Neuronal stem cell (in vitro differentiated cells): Measurements from ENCODE around the gene KCNJ11.

ENCODE experiments used
- DNase-seq: peaks from one replicate; pipeline ENCODE4 v3.0.0-alpha.2; 2013; ENCODE audit warnings: low spot score
- H2AFZ ChIP-seq: one replicate; pipeline ENCODE4 v1.6.1; 2013; ENCODE audit warnings: mild to moderate bottlenecking, low read length, inconsistent platforms
- H2AK5ac ChIP-seq: 2 replicates; pipeline ENCODE4 v1.6.1; 2013; ENCODE audit warnings: low read depth, mild to moderate bottlenecking, inconsistent platforms, low read length, moderate library complexity, mixed read lengths
- H2BK120ac ChIP-seq: 2 replicates; pipeline ENCODE4 v1.6.1; 2013; ENCODE audit warnings: low read depth, mild to moderate bottlenecking, inconsistent platforms, low read length, moderate library complexity, mixed read lengths
- H2BK12ac ChIP-seq: one replicate; pipeline ENCODE4 v1.6.1; 2013; ENCODE audit warnings: low read length, inconsistent platforms
- H2BK15ac ChIP-seq: 2 replicates; pipeline ENCODE4 v1.6.1; 2013; ENCODE audit warnings: mild to moderate bottlenecking, low read length, inconsistent platforms, mixed read lengths
- H2BK5ac ChIP-seq: one replicate; pipeline ENCODE4 v1.6.1; 2013; ENCODE audit warnings: inconsistent platforms, mild to moderate bottlenecking, low read length, moderate library complexity
- H3K14ac ChIP-seq: one replicate; pipeline ENCODE4 v1.6.1; 2013; ENCODE audit warnings: low read length, inconsistent platforms
- H3K18ac ChIP-seq: 2 replicates; pipeline ENCODE4 v1.6.1; 2013; ENCODE audit warnings: low read length, inconsistent platforms
- H3K23ac ChIP-seq: 2 replicates; pipeline ENCODE4 v1.6.1; 2013; ENCODE audit warnings: low read depth, mild to moderate bottlenecking, mixed read lengths, low read length, inconsistent platforms; ENCODE audit not compliant: poor library complexity
- H3K27ac ChIP-seq: replicated peaks from 3 replicates; pipeline ENCODE4 v1.5.1; 2013; ENCODE audit warnings: low read length, inconsistent platforms
- H3K27me3 ChIP-seq, 3 experiments: 2 replicates each; pipeline ENCODE4 v1.6.1; 2013; ENCODE audit warnings: low read length in 3 of 3, mild to moderate bottlenecking in 2 of 3, inconsistent platforms in 1 of 3, low read depth in 1 of 3, mixed read lengths in 1 of 3, moderate library complexity in 1 of 3; ENCODE audit not compliant: control insufficient read depth in 3 of 3, insufficient read depth in 3 of 3
- H3K36me3 ChIP-seq, 2 donors: replicated peaks in 1 of 2; 2 replicates each; pipeline ENCODE4 v1.6.1; 2013; ENCODE audit warnings: low read length in 2 of 2; ENCODE audit not compliant: control insufficient read depth in 2 of 2, insufficient read depth in 2 of 2
- H3K4ac ChIP-seq: 2 replicates; pipeline ENCODE4 v1.6.1; 2013; ENCODE audit warnings: inconsistent platforms, mild to moderate bottlenecking, low read length, moderate library complexity
- H3K4me1 ChIP-seq, 2 donors: 1 replicate in 1 of 2; 2 replicates in 1 of 2; pipeline ENCODE4 v1.6.1; 2013; ENCODE audit warnings: low read length in 2 of 2, low read depth in 1 of 2; ENCODE audit not compliant: control insufficient read depth in 2 of 2, insufficient read depth in 1 of 2
- H3K4me2 ChIP-seq: one replicate; pipeline ENCODE4 v1.6.1; 2013; ENCODE audit warnings: mild to moderate bottlenecking, low read length, inconsistent platforms; ENCODE audit not compliant: insufficient read depth, poor library complexity, severe bottlenecking
- H3K4me3 ChIP-seq, 2 donors: 2 replicates each; pipeline ENCODE4 v1.5.1; 2013; ENCODE audit warnings: low read length in 2 of 2, mild to moderate bottlenecking in 2 of 2, inconsistent platforms in 1 of 2, moderate library complexity in 1 of 2
- H3K79me1 ChIP-seq: one replicate; pipeline ENCODE4 v1.6.1; 2013; ENCODE audit warnings: low read depth, mild to moderate bottlenecking, inconsistent platforms, low read length, moderate library complexity
- H3K9ac ChIP-seq: one replicate; pipeline ENCODE4 v1.6.1; 2013; ENCODE audit warnings: mild to moderate bottlenecking, low read depth, low read length, inconsistent platforms; ENCODE audit not compliant: poor library complexity
- H3K9me3 ChIP-seq, 2 donors: replicated peaks in 1 of 2; 2 replicates each; pipeline versions ENCODE3 to v1.6.1; 2013; ENCODE audit warnings: low read length in 2 of 2, mild to moderate bottlenecking in 2 of 2, inconsistent platforms in 1 of 2, low read depth in 1 of 2, mixed read lengths in 1 of 2, moderate library complexity in 1 of 2; ENCODE audit not compliant: control insufficient read depth in 2 of 2, insufficient read depth in 1 of 2
- H4K8ac ChIP-seq: one replicate; pipeline ENCODE4 v1.6.1; 2013; ENCODE audit warnings: low read depth, mild to moderate bottlenecking, inconsistent platforms, low read length, moderate library complexity
- H4K91ac ChIP-seq: one replicate; pipeline ENCODE4 v1.6.1; 2013; ENCODE audit warnings: low read length, low read depth, mild to moderate bottlenecking, inconsistent platforms; ENCODE audit not compliant: poor library complexity
- WGBS, 2 donors: extraction: QIAGEN DNeasy Blood & Tissue Kit; methylation state at CpG; one replicate each; pipeline ENCODE4 v1.1.7; 2013; ENCODE audit warnings: missing lambda C conversion rate in 2 of 2, mixed read lengths in 1 of 2; ENCODE audit not compliant: insufficient read length in 2 of 2, insufficient replicate concordance in 1 of 2; ENCODE audit errors: extremely low coverage in 2 of 2; 5-methylcytosine and 5-hydroxymethylcytosine counted together

Gene KCNJ11

DNA sequence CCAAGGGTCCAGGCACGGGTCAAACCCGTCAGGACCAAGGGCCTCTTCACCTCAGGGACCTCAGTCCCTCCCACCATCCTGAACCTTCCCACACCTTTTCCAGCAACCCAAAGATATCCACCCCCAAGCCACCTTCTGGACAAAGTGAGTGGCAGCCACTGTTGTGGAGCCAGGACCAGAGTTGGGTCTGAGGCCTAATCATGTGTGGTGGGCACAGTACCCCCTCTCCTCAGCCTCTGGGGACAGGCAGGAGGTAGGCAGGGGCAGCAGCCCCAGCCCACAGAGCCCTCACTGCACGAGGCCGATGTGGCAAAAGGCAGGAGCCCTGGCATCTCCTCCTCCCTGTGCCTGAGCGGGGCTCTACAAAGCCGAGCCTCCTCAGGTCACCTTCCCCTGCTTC, 2.5 kb downstream of the KCNJ11 start:
- no CpG with 5 or more reads among the region's 6 CpGs for WGBS, 2 donors
- peaks cover 0 to 4% of the 10 kb centered on the region in 2 donors for H3K36me3 ChIP-seq

DNA sequence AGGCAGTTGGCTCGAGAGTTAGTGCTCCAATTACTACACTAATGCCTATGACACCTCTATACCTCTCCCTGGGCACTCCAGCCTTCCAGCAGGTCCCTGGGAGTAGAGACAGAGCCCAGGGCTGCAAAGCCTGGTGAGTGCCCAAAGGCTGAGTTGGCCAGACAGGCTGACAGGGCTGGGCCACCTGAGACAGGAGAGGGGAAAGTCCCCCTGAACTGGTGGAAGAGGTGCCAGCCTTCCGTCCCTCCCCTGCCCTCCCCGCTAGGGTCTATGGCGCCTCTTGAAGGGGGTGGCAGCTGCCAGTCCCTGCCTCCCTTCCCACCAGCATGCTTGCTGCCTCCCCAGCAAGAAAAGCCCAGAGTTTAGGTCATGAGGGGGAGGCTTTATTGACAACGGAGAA, 3.0 kb downstream of the KCNJ11 start:
- Histone ChIP-seq H3K36me3 (peaks cover 0 to 6% of the 10 kb centered on the region in 2 donors), H2AK5ac (no peak overlapping the region), H2AFZ (no peak overlapping the region), H3K27me3 (peaks cover 0 to 21% (median 3%) of the 10 kb centered on the region in 3 experiments), H3K4me3 (no peak overlapping the region), H3K9ac (peak overlapping the region; percentile 14), H2BK5ac (no peak overlapping the region), H3K23ac (peak overlapping the region; percentile 1), H3K79me1 (no peaks in the 10 kb centered on the region), H4K91ac (no peak overlapping the region), H3K4me2 (no peak overlapping the region), H3K14ac (no peak overlapping the region), H3K9me3 (peaks cover 5 to 8% of the 10 kb centered on the region in 2 donors), H3K18ac (no peak overlapping the region), H3K4ac (no peak overlapping the region), H4K8ac (no peak overlapping the region), H3K27ac (no peak overlapping the region), H2BK12ac (no peak overlapping the region), H2BK15ac (no peak overlapping the region), H3K4me1 (peaks cover 2 to 5% of the 10 kb centered on the region in 2 donors), H2BK120ac (no peak overlapping the region)
- WGBS, 2 donors, result no CpG with 5 or more reads among the region's 5 CpGs
- DNase-seq, result no peak

More for the DNA sequence above, 2.5 kb downstream of the KCNJ11 start:
- H2BK12ac ChIP-seq, result no peak overlapping the region
- H3K14ac ChIP-seq, result no peak overlapping the region
- no peak overlapping the region for H3K4ac ChIP-seq
- H3K18ac ChIP-seq, result no peak overlapping the region
- H3K4me1 ChIP-seq, result peaks cover 2 to 5% of the 10 kb centered on the region in 2 donors
- H2BK5ac ChIP-seq, result no peak overlapping the region
- H3K79me1 ChIP-seq, result no peaks in the 10 kb centered on the region
- H2AFZ ChIP-seq, result peak overlapping the region; percentile 43
- no peak overlapping the region for H3K27ac ChIP-seq
- no peak overlapping the region for H3K4me3 ChIP-seq
- peak overlapping the region; percentile 4 for H2AK5ac ChIP-seq
- peaks cover 0 to 26% (median 3%) of the 10 kb centered on the region in 3 experiments for H3K27me3 ChIP-seq
- no peak overlapping the region for H2BK120ac ChIP-seq
- DNase-seq, result no peak
- H3K23ac ChIP-seq, result no peak overlapping the region
- no peak overlapping the region for H3K9ac ChIP-seq
- no peak overlapping the region for H2BK15ac ChIP-seq
- H3K9me3 ChIP-seq, result peaks cover 5 to 8% of the 10 kb centered on the region in 2 donors
- no peak overlapping the region for H4K8ac ChIP-seq
- H3K4me2 ChIP-seq, result no peak overlapping the region
- H4K91ac ChIP-seq, result no peak overlapping the region

DNA sequence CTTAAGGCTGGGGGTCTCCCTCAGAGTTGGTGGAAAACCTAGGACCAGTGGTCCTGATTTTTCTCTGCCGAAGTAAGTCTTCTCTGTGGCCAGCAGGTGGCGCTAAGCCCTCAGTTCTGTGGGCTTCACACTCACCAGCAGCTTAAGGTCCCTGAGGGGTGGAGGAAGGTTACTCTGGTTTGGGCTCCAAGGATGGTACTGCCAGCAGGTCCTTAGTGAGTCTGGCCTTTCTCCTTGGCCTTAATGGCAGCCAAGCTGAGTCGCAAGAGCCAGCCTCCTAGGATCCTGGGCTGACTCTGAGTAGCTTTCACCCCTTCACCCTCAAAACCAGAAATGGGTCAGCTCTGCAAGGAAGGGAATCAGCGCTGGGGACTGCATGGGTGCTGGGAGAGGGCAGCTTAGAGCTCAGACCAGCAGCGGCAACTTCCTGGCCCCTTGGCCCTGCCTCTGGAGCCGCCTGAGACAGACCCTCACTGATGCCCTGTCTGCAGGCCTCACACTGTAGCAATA, 4.4 kb downstream of the KCNJ11 start:
- H3K27ac ChIP-seq, result no peak overlapping the region
- no peak overlapping the region for H3K4ac ChIP-seq
- no peak overlapping the region for H2BK120ac ChIP-seq
- H3K4me2 ChIP-seq, result no peak overlapping the region
- no peak overlapping the region for H3K18ac ChIP-seq
- WGBS, 2 donors, result no CpG with 5 or more reads among the region's 6 CpGs
- H4K8ac ChIP-seq, result no peak overlapping the region
- no peaks in the 10 kb centered on the region for H3K79me1 ChIP-seq
- no peak overlapping the region for H3K4me3 ChIP-seq
- H3K9me3 ChIP-seq, result peaks cover 8 to 12% of the 10 kb centered on the region in 2 donors
- peak; percentile 91 for DNase-seq
- no peak overlapping the region for H2AFZ ChIP-seq
- no peak overlapping the region for H4K91ac ChIP-seq
- no peak overlapping the region for H3K9ac ChIP-seq
- H2BK5ac ChIP-seq, result no peak overlapping the region
- H2BK12ac ChIP-seq, result no peak overlapping the region
- peaks cover 0 to 13% (median 3%) of the 10 kb centered on the region in 3 experiments for H3K27me3 ChIP-seq
- peaks cover 0 to 2% of the 10 kb centered on the region in 2 donors for H3K4me1 ChIP-seq
- H2BK15ac ChIP-seq, result no peak overlapping the region
- H3K36me3 ChIP-seq, result peaks cover 0 to 20% of the 10 kb centered on the region in 2 donors
- no peak overlapping the region for H2AK5ac ChIP-seq
- no peak overlapping the region for H3K14ac ChIP-seq
- no peak overlapping the region for H3K23ac ChIP-seq

DNA sequence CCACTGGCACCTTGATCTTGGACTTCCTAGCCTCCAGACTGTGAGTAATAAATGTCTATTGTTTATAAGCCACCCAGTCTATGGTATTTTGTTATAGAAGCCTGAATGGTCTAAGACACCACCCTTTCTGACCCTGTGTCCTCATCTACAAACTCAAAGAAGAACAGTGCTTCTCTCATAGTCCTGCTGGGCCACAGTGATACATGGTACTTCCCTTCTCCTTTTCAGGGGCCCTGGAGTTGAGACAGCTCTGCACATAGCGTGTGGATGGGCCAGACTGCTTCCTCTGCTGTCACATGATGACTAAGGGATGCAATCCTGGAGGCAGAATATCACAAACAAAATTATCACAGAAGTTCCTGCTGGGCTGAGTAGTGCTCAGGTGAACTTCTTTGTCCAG, 5.0 kb downstream of the KCNJ11 start:
- no peak overlapping the region for H3K9ac ChIP-seq
- H3K4me2 ChIP-seq, result no peak overlapping the region
- no peak overlapping the region for H2BK120ac ChIP-seq
- peaks cover 0 to 26% of the 10 kb centered on the region in 2 donors for H3K36me3 ChIP-seq
- H2AK5ac ChIP-seq, result no peak overlapping the region
- no peak overlapping the region for H3K23ac ChIP-seq
- peaks cover 9 to 18% of the 10 kb centered on the region in 2 donors for H3K9me3 ChIP-seq
- no peak overlapping the region for H3K27ac ChIP-seq
- no peaks in the 10 kb centered on the region for H3K79me1 ChIP-seq
- H4K8ac ChIP-seq, result no peak overlapping the region
- no peak overlapping the region for H2AFZ ChIP-seq
- no peak overlapping the region for H2BK12ac ChIP-seq
- H3K4me1 ChIP-seq, result peaks cover 0 to under 1% of the 10 kb centered on the region in 2 donors
- no peak overlapping the region for H3K14ac ChIP-seq
- no peak overlapping the region for H3K18ac ChIP-seq
- no peak for DNase-seq
- no peak overlapping the region for H2BK15ac ChIP-seq
- no CpG with 5 or more reads among the region's 1 CpG for WGBS, 2 donors
- no peak overlapping the region for H3K4me3 ChIP-seq
- H2BK5ac ChIP-seq, result no peak overlapping the region
- H4K91ac ChIP-seq, result no peak overlapping the region
- H3K4ac ChIP-seq, result no peak overlapping the region
- H3K27me3 ChIP-seq, result peaks cover 0 to 13% (median 0%) of the 10 kb centered on the region in 3 experiments
